Mucosa of stomach (tissue), 1 donor: ENCODE results near the gene PELI1.
A peak's percentile ranks its signal among the peaks of the same experiment; 100 is the strongest.
"Not testable (repeated sequence)": the region's sequence is repeated elsewhere in the genome, so short reads cannot be mapped to it uniquely, and the experiment has no call there.

ENCODE experiments used
- H3K27me3 ChIP-seq: one replicate; pipeline ENCODE4 v1.7.0; 2013; ENCODE audit warnings: mild to moderate bottlenecking, low read length; ENCODE audit not compliant: control insufficient read depth, insufficient read depth
- H3K36me3 ChIP-seq: one replicate; pipeline ENCODE4 v1.7.0; 2013; ENCODE audit warnings: low read length; ENCODE audit not compliant: control insufficient read depth, insufficient read depth
- H3K4me1 ChIP-seq: one replicate; pipeline ENCODE4 v1.7.0; 2013; ENCODE audit warnings: mild to moderate bottlenecking, low read length; ENCODE audit not compliant: control insufficient read depth, insufficient read depth
- H3K4me3 ChIP-seq: one replicate; pipeline ENCODE4 v1.7.0; 2013; ENCODE audit warnings: low read length
- H3K9ac ChIP-seq: one replicate; pipeline ENCODE4 v1.7.0; 2013; ENCODE audit warnings: mild to moderate bottlenecking, low read length, moderate library complexity
- H3K9me3 ChIP-seq: one replicate; pipeline ENCODE4 v1.7.0; 2013; ENCODE audit warnings: mild to moderate bottlenecking, low read length, moderate library complexity; ENCODE audit not compliant: control insufficient read depth
- donor health status: Pancreatic carcinoma.

PELI1 gene

DNA sequence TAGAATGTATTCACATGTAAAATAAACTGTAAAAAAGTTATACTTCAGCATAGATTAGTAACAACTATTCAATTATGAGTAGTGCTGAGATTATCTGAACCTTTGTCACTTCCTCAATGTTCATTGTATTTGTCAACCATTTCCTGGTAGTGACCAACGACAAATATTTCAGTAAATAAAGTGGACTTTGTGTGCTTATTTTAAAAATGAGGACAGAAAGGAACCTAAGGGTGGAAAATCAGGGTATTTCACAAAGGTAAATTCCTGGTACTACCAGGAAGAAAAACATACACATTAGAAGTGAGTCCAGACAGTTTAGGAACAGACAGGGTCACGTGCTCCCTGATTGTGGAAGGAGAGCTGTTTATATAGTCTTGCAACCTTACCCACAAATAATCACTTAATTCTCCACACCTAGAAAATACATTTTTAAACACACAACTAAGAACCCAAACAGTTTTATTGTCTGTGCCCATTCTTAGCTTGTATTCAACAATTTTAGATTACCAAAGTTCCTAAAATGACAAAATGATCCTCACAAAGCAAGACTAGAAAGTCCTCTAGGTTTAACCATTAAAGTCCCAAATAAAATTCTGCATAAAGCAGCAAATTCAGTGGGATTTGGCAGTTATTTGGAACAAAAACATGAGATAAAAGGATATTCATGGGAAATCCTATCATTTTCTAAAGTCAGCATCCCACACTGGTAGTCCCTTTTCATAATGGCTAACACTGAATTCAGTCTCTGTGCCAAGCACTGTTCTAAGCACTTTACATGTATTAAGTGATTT, 28.2 kb downstream of the PELI1 start:
- Histone ChIP-seq H3K4me1 (peaks cover 46% of the 10 kb centered on the region), H3K9me3 (no peaks in the 10 kb centered on the region), H3K4me3 (no peak overlapping the region), H3K27me3 (no peaks in the 10 kb centered on the region), H3K9ac (peak overlapping the region; percentile 1), H3K36me3 (no peaks in the 10 kb centered on the region)

DNA sequence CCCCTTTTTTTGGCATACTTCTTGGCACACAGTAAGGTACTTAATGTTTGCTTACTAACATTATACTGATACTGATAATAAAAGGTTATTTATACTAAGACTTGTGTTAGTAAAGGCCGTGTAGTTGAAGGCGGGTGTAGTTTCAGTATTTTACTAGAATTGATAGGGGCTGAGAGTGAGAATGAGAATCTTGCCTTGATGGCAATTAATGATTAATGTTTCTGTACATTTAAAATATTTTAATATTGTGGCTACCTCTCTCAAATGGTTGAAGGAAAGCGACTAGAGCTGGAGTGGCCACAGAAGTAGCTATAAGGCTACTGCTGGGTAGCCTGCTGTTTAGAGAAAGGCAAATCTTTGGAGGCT, 29.3 kb downstream of the PELI1 start:
- Histone ChIP-seq H3K9me3 (no peaks in the 10 kb centered on the region), H3K27me3 (no peaks in the 10 kb centered on the region), H3K9ac (peak overlapping the region; percentile 18), H3K36me3 (no peaks in the 10 kb centered on the region), H3K4me1 (peaks cover 39% of the 10 kb centered on the region), H3K4me3 (no peak overlapping the region)

DNA sequence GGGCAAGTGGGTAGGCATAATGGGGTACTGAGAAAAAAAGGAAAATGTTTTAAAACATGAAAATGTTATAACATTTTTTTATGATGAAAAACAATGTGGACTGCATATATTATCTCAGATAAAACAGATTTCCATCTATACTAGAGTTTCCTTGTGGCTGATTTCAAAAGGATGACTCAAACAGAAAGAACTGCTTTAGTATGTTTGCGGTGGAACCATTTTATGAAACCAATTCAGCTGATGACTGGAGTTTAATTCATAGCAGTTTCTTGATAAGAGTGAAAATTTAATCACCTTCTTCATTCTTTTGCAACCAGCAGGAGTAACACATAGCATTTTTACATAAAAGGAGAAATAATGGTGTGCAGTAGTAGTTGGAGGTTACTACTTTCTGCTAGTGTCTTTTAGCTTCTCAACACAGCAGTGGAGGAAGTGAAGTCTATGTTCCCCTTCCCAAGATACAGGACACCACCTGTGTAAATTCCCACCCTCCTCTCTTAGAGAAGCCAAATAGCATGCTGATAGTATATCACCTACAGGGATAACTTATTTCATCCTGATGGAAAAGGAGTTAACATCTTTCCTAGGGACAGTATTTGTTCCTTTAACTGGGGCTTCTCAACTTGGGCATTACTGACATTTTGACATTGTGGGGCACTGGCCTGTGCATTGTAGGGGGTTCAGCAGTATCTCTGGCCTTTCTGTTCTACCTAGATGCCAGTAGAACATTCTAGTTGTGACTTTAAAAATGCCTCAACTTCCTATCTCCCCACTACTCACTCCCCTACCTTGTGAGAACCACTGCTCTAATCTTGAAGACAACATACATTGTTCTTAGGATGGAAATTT, 29.9 kb downstream of the PELI1 start:
- Histone ChIP-seq H3K36me3 (no peaks in the 10 kb centered on the region), H3K4me3 (peak overlapping the region; percentile 2), H3K9ac (peak overlapping the region; percentile 18), H3K9me3 (no peaks in the 10 kb centered on the region), H3K27me3 (no peaks in the 10 kb centered on the region), H3K4me1 (peaks cover 35% of the 10 kb centered on the region)

DNA sequence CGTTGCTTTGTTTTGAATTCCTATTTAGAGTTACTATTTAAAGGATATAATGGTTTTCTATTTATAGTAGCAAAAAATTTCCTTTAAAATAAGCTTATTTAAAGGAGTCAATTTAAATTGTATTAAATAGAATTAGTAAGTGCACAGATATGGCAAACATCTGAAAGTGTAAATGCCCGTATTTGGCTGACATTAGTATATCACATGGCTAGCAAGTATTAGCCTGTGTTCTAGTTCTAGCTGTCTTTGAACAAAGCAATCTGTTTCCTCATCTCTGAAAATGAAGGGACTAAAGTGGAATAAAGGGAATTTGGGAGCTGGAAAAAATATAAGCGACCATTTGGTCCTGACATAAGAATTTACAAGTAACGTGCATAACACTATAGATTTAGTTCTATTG, 32.2 kb downstream of the PELI1 start:
- Histone ChIP-seq H3K27me3 (no peaks in the 10 kb centered on the region), H3K9ac (no peak overlapping the region), H3K4me1 (peaks cover 38% of the 10 kb centered on the region), H3K9me3 (no peaks in the 10 kb centered on the region), H3K36me3 (no peaks in the 10 kb centered on the region), H3K4me3 (no peak overlapping the region)

DNA sequence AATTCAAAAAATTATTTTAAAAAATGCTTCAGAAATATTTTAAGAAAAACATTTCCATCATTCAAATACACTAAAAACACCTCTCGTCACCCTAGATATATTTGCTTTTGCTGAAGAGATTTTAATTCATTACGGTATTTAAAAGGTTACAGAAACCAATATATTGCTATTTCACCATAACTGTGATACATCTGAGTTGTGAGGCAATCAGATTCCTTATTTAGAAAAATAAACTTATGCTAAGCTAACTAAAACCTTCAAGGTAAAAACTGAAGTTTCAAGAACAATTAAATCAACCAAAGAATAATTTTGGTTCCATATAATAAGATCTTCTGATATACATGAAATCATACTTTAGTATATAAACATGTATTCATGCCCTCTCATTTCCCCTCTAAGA, 32.8 kb downstream of the PELI1 start:
- no peak overlapping the region for H3K9ac ChIP-seq
- peaks cover 38% of the 10 kb centered on the region for H3K4me1 ChIP-seq
- H3K27me3 ChIP-seq, result no peaks in the 10 kb centered on the region
- no peaks in the 10 kb centered on the region for H3K36me3 ChIP-seq
- H3K9me3 ChIP-seq, result no peaks in the 10 kb centered on the region
- H3K4me3 ChIP-seq, result no peak overlapping the region

DNA sequence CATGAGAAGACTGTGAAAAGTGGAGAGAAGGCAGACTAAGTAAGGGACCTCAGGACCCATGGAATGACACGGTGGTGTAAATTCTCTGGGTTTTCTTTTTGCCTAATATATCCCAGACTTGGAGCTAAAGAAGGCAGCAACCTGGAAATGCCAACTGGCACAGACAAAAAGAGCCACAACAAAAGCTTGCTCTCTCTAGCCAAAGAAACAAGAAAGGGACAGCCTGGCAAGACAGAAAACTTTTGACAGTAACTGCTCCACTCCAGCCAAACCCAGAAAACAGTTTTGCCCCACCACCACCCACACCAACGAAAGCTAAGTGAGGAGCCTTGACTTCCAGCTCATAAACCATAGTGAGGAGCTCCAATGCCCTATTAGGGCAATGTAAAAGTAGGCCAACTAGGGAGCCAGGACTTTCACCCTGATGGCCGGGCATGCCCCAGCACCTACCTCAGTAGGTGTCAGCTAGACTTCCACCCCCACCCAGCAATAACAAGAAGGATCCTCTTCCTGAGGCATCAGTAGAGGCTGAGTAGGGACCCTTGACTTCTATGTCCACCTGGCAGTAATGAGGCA, 35.5 kb downstream of the PELI1 start:
- no peaks in the 10 kb centered on the region for H3K27me3 ChIP-seq
- H3K36me3 ChIP-seq, result no peaks in the 10 kb centered on the region
- peaks cover 36% of the 10 kb centered on the region for H3K4me1 ChIP-seq
- H3K9me3 ChIP-seq, result no peaks in the 10 kb centered on the region
- no peak overlapping the region for H3K9ac ChIP-seq
- no peak overlapping the region for H3K4me3 ChIP-seq

DNA sequence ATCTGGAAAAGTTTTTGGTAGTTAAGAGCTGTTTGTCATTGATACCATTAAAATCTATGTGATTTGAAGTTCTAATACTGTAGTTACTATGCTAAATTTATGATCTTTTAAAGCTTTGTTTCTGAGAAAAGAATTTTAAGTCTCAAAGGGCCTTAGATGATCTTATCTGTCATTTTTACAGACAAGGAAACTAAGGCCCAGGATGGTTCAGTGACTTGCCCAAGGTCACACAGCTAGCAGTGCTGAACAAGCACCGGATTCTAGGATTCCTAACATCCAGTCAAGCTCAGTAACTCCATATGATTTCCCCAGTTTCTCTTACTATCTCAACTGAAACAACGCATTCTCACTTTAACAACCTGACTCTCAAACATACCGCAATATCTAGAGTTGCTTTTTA, 37.7 kb downstream of the PELI1 start:
- Histone ChIP-seq H3K27me3 (no peaks in the 10 kb centered on the region), H3K4me3 (no peak overlapping the region), H3K9ac (no peak overlapping the region), H3K9me3 (no peaks in the 10 kb centered on the region), H3K4me1 (peaks cover 36% of the 10 kb centered on the region), H3K36me3 (no peaks in the 10 kb centered on the region)

DNA sequence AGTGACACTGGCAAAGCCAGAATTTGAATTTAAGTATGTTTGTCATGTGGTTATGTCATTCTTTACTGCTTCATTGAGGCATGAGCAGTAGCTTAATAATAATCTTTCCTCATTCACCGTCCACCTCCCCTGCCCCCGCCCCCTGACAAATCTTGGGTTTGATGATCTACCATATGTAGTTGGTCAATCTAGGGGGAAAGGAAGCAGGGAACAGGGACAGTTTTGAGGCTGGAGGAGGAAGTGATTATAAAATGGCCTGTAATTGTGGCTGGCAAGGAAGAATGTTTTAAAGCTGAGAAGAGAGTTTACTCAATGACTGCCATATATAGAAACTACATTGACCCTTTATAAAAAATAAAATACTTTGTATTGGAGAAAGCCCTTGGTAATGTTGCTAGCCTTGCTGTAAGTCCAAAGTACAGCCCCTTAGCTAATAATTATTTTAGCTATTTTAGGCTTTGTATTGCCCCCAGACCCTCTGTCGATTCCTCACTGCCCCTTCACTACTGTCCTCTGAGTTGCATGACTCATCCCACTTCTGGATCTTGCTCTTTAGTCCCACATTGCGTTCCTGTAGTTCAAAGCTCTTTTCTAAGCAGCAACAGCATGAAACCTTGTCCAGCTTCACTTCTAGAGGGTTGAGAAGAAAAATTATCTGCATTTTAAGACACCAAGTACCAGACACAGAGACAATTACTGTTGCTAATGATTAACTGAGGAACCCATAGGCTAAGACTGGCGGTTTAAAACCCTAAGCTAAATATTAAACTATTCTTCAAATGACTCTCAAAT, 38.4 kb downstream of the PELI1 start:
- no peak overlapping the region for H3K9ac ChIP-seq
- H3K36me3 ChIP-seq, result no peaks in the 10 kb centered on the region
- H3K4me3 ChIP-seq, result no peak overlapping the region
- H3K9me3 ChIP-seq, result no peaks in the 10 kb centered on the region
- no peaks in the 10 kb centered on the region for H3K27me3 ChIP-seq
- H3K4me1 ChIP-seq, result peaks cover 36% of the 10 kb centered on the region

DNA sequence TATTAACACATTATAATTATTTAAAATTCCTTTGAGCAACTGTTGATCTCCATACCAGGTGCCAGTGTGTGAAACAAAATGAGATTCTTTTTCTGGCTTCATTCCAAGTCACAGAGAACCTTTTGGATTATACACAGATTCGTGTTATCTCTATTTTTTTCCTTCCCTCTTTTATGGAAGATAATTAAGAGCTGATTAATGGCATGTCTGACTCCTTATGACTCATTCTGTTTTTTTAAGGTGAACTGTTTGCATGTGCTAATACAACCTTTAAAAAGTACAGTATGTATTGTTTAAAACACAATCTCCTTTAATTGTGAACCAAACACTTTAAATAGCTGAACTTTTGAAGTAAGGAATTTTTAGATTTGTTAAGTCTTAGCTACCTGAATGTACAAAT, 39.3 kb downstream of the PELI1 start:
- no peaks in the 10 kb centered on the region for H3K27me3 ChIP-seq
- no peak overlapping the region for H3K9ac ChIP-seq
- H3K36me3 ChIP-seq, result no peaks in the 10 kb centered on the region
- H3K9me3 ChIP-seq, result no peaks in the 10 kb centered on the region
- no peak overlapping the region for H3K4me3 ChIP-seq
- peaks cover 36% of the 10 kb centered on the region for H3K4me1 ChIP-seq

DNA sequence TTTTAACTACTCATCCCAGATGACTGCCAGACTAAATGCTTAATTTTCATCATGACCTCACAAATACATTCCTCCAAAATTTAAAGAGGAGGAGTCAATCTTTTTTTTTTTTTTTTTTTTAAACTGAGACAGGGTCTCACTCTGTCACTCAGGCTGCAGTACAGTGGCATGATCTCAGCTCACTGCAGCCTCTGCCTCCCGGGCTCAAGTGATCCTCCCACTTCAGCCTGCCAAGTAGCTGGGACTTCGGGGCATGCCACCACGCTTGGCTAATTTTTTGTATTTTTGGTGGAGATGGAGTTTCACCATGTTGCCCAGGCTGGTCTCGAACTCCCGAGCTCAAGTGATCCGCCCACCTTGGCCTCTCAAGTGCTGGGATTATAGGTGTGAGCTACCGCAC, 41.5 kb downstream of the PELI1 start:
- not testable (repeated sequence) for H3K36me3 ChIP-seq, H3K9ac ChIP-seq, H3K27me3 ChIP-seq, H3K4me3 ChIP-seq, H3K9me3 ChIP-seq
- H3K4me1 ChIP-seq, result peaks cover 27% of the 10 kb centered on the region

DNA sequence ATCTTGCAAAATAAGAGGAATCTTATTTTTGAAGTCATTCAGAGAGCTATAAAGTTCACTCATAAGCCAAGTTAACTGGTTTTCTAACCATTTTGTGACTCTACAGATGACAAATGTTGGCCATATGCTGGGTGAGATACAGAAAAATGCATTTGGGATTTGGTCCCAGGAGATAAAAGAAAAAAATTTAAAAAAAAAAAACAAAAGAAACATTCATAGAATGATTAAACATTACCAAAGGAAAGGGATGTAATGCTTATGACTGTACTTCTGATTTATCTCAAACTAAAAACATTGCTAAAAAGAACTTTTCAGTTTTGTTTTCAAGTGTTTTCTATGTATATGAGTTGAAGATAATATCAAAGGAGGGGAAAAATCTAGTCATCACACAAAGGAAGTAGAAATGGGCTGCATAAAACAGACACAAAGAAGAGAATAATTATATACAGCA, 43.1 kb downstream of the PELI1 start:
- H3K9me3 ChIP-seq, result no peaks in the 10 kb centered on the region

More for the DNA sequence above, 43.1 kb downstream of the PELI1 start:
- no peak overlapping the region for H3K4me3 ChIP-seq
- H3K36me3 ChIP-seq, result peaks cover 2% of the 10 kb centered on the region
- H3K4me1 ChIP-seq, result peaks cover 18% of the 10 kb centered on the region
- no peaks in the 10 kb centered on the region for H3K27me3 ChIP-seq
- H3K9ac ChIP-seq, result no peak overlapping the region
